ENCODE data around the gene ACTR10.

ACTR10 gene

GRCh38 chr14:58280954-58281787 is 81.2 kb downstream of the ACTR10 start:
- Histone ChIP-seq H3K27me3 (ENCODE audit: insufficient read depth, low read depth) (no peaks in the 10 kb centered on the region), H3K27ac (no peak overlapping the region), H3K9ac (no peak overlapping the region), H3K4me3 (IDR thresholded peaks at IDR 0.05; ENCODE audit: insufficient read depth, low read depth, low read length) (no peak overlapping the region), H3K4me1 (ENCODE audit: low read depth, poor library complexity, severe bottlenecking) (peaks cover 4% of the 10 kb centered on the region), H4K20me1 (ENCODE audit: insufficient read depth) (0 out of 2 replicates have a peak, but pooled peaks cover 6% of the 10 kb centered on the region), H3K36me3 (ENCODE audit: insufficient read depth) (no peaks in the 10 kb centered on the region), H2AFZ (ENCODE audit: low read depth) (no peak overlapping the region), H3K4me2 (no peak overlapping the region), H3K79me2 (ENCODE audit: insufficient read depth, low read depth) (peaks cover 14% of the 10 kb centered on the region; the same call in 1 of the 2 replicates)
- no peak for TF ChIP-seq CTCF (conservative IDR thresholded peaks at IDR 0.05; ENCODE audit: low read depth, low read length)

GRCh38 chr14:58281969-58282368 is 82.0 kb downstream of the ACTR10 start:
- H3K4me2 ChIP-seq, result no peak overlapping the region
- H3K4me3 ChIP-seq (IDR thresholded peaks at IDR 0.05; ENCODE audit: insufficient read depth, low read depth, low read length), result no peak overlapping the region
- H3K27ac ChIP-seq, result no peak overlapping the region
- H3K9ac ChIP-seq, result no peak overlapping the region
- H3K27me3 ChIP-seq (ENCODE audit: insufficient read depth, low read depth), result no peaks in the 10 kb centered on the region
- H2AFZ ChIP-seq (ENCODE audit: low read depth), result no peak overlapping the region
- H3K79me2 ChIP-seq (ENCODE audit: insufficient read depth, low read depth), result peaks cover 14% of the 10 kb centered on the region; the same call in 1 of the 2 replicates
- no peaks in the 10 kb centered on the region for H3K36me3 ChIP-seq (ENCODE audit: insufficient read depth)
- TF ChIP-seq CTCF (conservative IDR thresholded peaks at IDR 0.05; ENCODE audit: low read depth, low read length), result no peak
- no peaks in the 10 kb centered on the region for H3K4me1 ChIP-seq (ENCODE audit: low read depth, poor library complexity, severe bottlenecking)
- H4K20me1 ChIP-seq (ENCODE audit: insufficient read depth), result no peaks in the 10 kb centered on the region

- TF ChIP-seq CTCF (conservative IDR thresholded peaks at IDR 0.05; ENCODE audit: low read depth, low read length), result no peak
- H3K36me3 ChIP-seq (ENCODE audit: insufficient read depth), result no peaks in the 10 kb centered on the region
- H3K9ac ChIP-seq, result no peak overlapping the region
Observed at GRCh38 chr14:58282925-58283593, 83.1 kb downstream of the ACTR10 start.

GRCh38 chr14:58283730-58284129 is 83.8 kb downstream of the ACTR10 start:
- TF ChIP-seq CTCF (conservative IDR thresholded peaks at IDR 0.05; ENCODE audit: low read depth, low read length), result no peak
- H2AFZ ChIP-seq (ENCODE audit: low read depth), result no peak overlapping the region
- H3K4me2 ChIP-seq, result no peak overlapping the region
- H3K9ac ChIP-seq, result no peak overlapping the region
- H3K79me2 ChIP-seq (ENCODE audit: insufficient read depth, low read depth), result peaks cover 7% of the 10 kb centered on the region; the same call in 1 of the 2 replicates
- no peaks in the 10 kb centered on the region for H3K27me3 ChIP-seq (ENCODE audit: insufficient read depth, low read depth)
- H3K36me3 ChIP-seq (ENCODE audit: insufficient read depth), result no peaks in the 10 kb centered on the region
- H3K27ac ChIP-seq, result no peak overlapping the region
- H3K4me3 ChIP-seq (IDR thresholded peaks at IDR 0.05; ENCODE audit: insufficient read depth, low read depth, low read length), result no peak overlapping the region
- peaks cover 2% of the 10 kb centered on the region for H3K4me1 ChIP-seq (ENCODE audit: low read depth, poor library complexity, severe bottlenecking)
- no peaks in the 10 kb centered on the region for H4K20me1 ChIP-seq (ENCODE audit: insufficient read depth)

More at GRCh38 chr14:58282925-58283593, 83.1 kb downstream of the ACTR10 start:
- Histone ChIP-seq H3K27me3 (ENCODE audit: insufficient read depth, low read depth) (no peaks in the 10 kb centered on the region), H3K27ac (no peak overlapping the region), H3K4me3 (IDR thresholded peaks at IDR 0.05; ENCODE audit: insufficient read depth, low read depth, low read length) (no peak overlapping the region), H2AFZ (ENCODE audit: low read depth) (no peak overlapping the region), H3K4me2 (no peak overlapping the region), H3K79me2 (ENCODE audit: insufficient read depth, low read depth) (peaks cover 6% of the 10 kb centered on the region; the same call in 1 of the 2 replicates), H4K20me1 (ENCODE audit: insufficient read depth) (no peaks in the 10 kb centered on the region), H3K4me1 (ENCODE audit: low read depth, poor library complexity, severe bottlenecking) (no peaks in the 10 kb centered on the region)
